ENCODE results near the gene SULT1E1.

The SULT1E1 gene

GRCh38 chr4:69876071-69876470 lies 16.1 kb upstream of the SULT1E1 start:
- Histone ChIP-seq H3K36me3 (ENCODE audit: insufficient read depth, low read length) (no peaks in the 10 kb centered on the region; the same call in 1 of the 2 replicates), H2AFZ (ENCODE audit: low read length, unreplicated experiment) (no peak overlapping the region), H3K4me1 (ENCODE audit: control insufficient read depth, insufficient read depth, low read length, unreplicated experiment) (no peaks in the 10 kb centered on the region), H3K27ac (ENCODE audit: low read depth, low read length) (no peak overlapping the region), H3K27me3 (ENCODE audit: insufficient read depth, low read length) (no peaks in the 10 kb centered on the region), H3K4me3 (ENCODE audit: low read depth, low read length) (no peak overlapping the region), H3K79me2 (ENCODE audit: control insufficient read depth, insufficient read depth, low read length, unreplicated experiment) (no peaks in the 10 kb centered on the region)

GRCh38 chr4:69875576-69875975 lies 15.6 kb upstream of the SULT1E1 start:
- no peaks in the 10 kb centered on the region for H3K79me2 ChIP-seq (ENCODE audit: control insufficient read depth, insufficient read depth, low read length, unreplicated experiment)
- no peaks in the 10 kb centered on the region for H3K27me3 ChIP-seq (ENCODE audit: insufficient read depth, low read length)
- H3K4me1 ChIP-seq (ENCODE audit: control insufficient read depth, insufficient read depth, low read length, unreplicated experiment), result no peaks in the 10 kb centered on the region
- H3K4me3 ChIP-seq (ENCODE audit: low read depth, low read length), result no peak overlapping the region
- no peaks in the 10 kb centered on the region; the same call in 1 of the 2 replicates for H3K36me3 ChIP-seq (ENCODE audit: insufficient read depth, low read length)
- H3K27ac ChIP-seq (ENCODE audit: low read depth, low read length), result no peak overlapping the region
- no peak overlapping the region for H2AFZ ChIP-seq (ENCODE audit: low read length, unreplicated experiment)

- Histone ChIP-seq H3K4me1 (ENCODE audit: control insufficient read depth, insufficient read depth, low read length, unreplicated experiment) (no peaks in the 10 kb centered on the region), H3K27ac (ENCODE audit: low read depth, low read length) (no peak overlapping the region), H3K27me3 (ENCODE audit: insufficient read depth, low read length) (no peaks in the 10 kb centered on the region), H3K79me2 (ENCODE audit: control insufficient read depth, insufficient read depth, low read length, unreplicated experiment) (no peaks in the 10 kb centered on the region), H3K4me3 (ENCODE audit: low read depth, low read length) (no peak overlapping the region), H2AFZ (ENCODE audit: low read length, unreplicated experiment) (no peak overlapping the region), H3K36me3 (ENCODE audit: insufficient read depth, low read length) (no peaks in the 10 kb centered on the region; the same call in 1 of the 2 replicates)
These were observed 14.6 kb upstream of the SULT1E1 start for GRCh38 chr4:69874507-69874906.

- no peaks in the 10 kb centered on the region for H3K79me2 ChIP-seq (ENCODE audit: control insufficient read depth, insufficient read depth, low read length, unreplicated experiment)
- no peak overlapping the region for H3K4me3 ChIP-seq (ENCODE audit: low read depth, low read length)
- H3K36me3 ChIP-seq (ENCODE audit: insufficient read depth, low read length), result no peaks in the 10 kb centered on the region
- no peak overlapping the region for H2AFZ ChIP-seq (ENCODE audit: low read length, unreplicated experiment)
- H3K27ac ChIP-seq (ENCODE audit: low read depth, low read length), result no peak overlapping the region
- peaks cover 15% of the 10 kb centered on the region for H3K4me1 ChIP-seq (ENCODE audit: control insufficient read depth, insufficient read depth, low read length, unreplicated experiment)
- H3K27me3 ChIP-seq (ENCODE audit: insufficient read depth, low read length), result no peaks in the 10 kb centered on the region
These were observed 1.8 kb upstream of the SULT1E1 start for GRCh38 chr4:69861756-69862155.

GRCh38 chr4:69860521-69861298 lies 765 bp upstream of the SULT1E1 start:
- no peaks in the 10 kb centered on the region for H3K79me2 ChIP-seq (ENCODE audit: control insufficient read depth, insufficient read depth, low read length, unreplicated experiment)
- H2AFZ ChIP-seq (ENCODE audit: low read length, unreplicated experiment), result no peak overlapping the region
- no peak overlapping the region for H3K4me3 ChIP-seq (ENCODE audit: low read depth, low read length)
- H3K4me1 ChIP-seq (ENCODE audit: control insufficient read depth, insufficient read depth, low read length, unreplicated experiment), result peaks cover 15% of the 10 kb centered on the region
- H3K27ac ChIP-seq (ENCODE audit: low read depth, low read length), result no peak overlapping the region
- no peaks in the 10 kb centered on the region for H3K27me3 ChIP-seq (ENCODE audit: insufficient read depth, low read length)
- H3K36me3 ChIP-seq (ENCODE audit: insufficient read depth, low read length), result no peaks in the 10 kb centered on the region

GRCh38 chr4:69859140-69859685 lies 732 bp downstream of the SULT1E1 start:
- no peaks in the 10 kb centered on the region for H3K79me2 ChIP-seq (ENCODE audit: control insufficient read depth, insufficient read depth, low read length, unreplicated experiment)
- H3K4me3 ChIP-seq (ENCODE audit: low read depth, low read length), result no peak overlapping the region; the same call in 1 of the 2 replicates
- peaks cover 15% of the 10 kb centered on the region for H3K4me1 ChIP-seq (ENCODE audit: control insufficient read depth, insufficient read depth, low read length, unreplicated experiment)
- no peaks in the 10 kb centered on the region for H3K36me3 ChIP-seq (ENCODE audit: insufficient read depth, low read length)
- no peaks in the 10 kb centered on the region for H3K27me3 ChIP-seq (ENCODE audit: insufficient read depth, low read length)
- no peak overlapping the region for H3K27ac ChIP-seq (ENCODE audit: low read depth, low read length)
- no peak overlapping the region for H2AFZ ChIP-seq (ENCODE audit: low read length, unreplicated experiment)

- Histone ChIP-seq H3K4me3 (ENCODE audit: low read depth, low read length) (peak overlapping the region; percentile 10; the same call in 1 of the 2 replicates), H3K27ac (ENCODE audit: low read depth, low read length) (no peak overlapping the region), H2AFZ (ENCODE audit: low read length, unreplicated experiment) (peak overlapping the region; percentile 37), H3K79me2 (ENCODE audit: control insufficient read depth, insufficient read depth, low read length, unreplicated experiment) (no peaks in the 10 kb centered on the region), H3K27me3 (ENCODE audit: insufficient read depth, low read length) (no peaks in the 10 kb centered on the region), H3K4me1 (ENCODE audit: control insufficient read depth, insufficient read depth, low read length, unreplicated experiment) (peaks cover 15% of the 10 kb centered on the region), H3K36me3 (ENCODE audit: insufficient read depth, low read length) (no peaks in the 10 kb centered on the region)
These were observed 1.3 kb downstream of the SULT1E1 start for GRCh38 chr4:69858690-69859089.

GRCh38 chr4:69855822-69856221 lies 4.1 kb downstream of the SULT1E1 start:
- Histone ChIP-seq H3K27me3 (ENCODE audit: insufficient read depth, low read length) (no peaks in the 10 kb centered on the region), H3K79me2 (ENCODE audit: control insufficient read depth, insufficient read depth, low read length, unreplicated experiment) (no peaks in the 10 kb centered on the region), H3K36me3 (ENCODE audit: insufficient read depth, low read length) (no peaks in the 10 kb centered on the region), H3K27ac (ENCODE audit: low read depth, low read length) (no peak overlapping the region), H3K4me1 (ENCODE audit: control insufficient read depth, insufficient read depth, low read length, unreplicated experiment) (peaks cover 15% of the 10 kb centered on the region), H2AFZ (ENCODE audit: low read length, unreplicated experiment) (no peak overlapping the region), H3K4me3 (ENCODE audit: low read depth, low read length) (no peak overlapping the region)

GRCh38 chr4:69849969-69850368 lies 10.0 kb downstream of the SULT1E1 start:
- H3K4me1 ChIP-seq (ENCODE audit: control insufficient read depth, insufficient read depth, low read length, unreplicated experiment), result no peaks in the 10 kb centered on the region
- no peak overlapping the region for H3K4me3 ChIP-seq (ENCODE audit: low read depth, low read length)
- no peak overlapping the region for H3K27ac ChIP-seq (ENCODE audit: low read depth, low read length)
- H3K27me3 ChIP-seq (ENCODE audit: insufficient read depth, low read length), result no peaks in the 10 kb centered on the region
- H3K79me2 ChIP-seq (ENCODE audit: control insufficient read depth, insufficient read depth, low read length, unreplicated experiment), result no peaks in the 10 kb centered on the region
- no peaks in the 10 kb centered on the region for H3K36me3 ChIP-seq (ENCODE audit: insufficient read depth, low read length)
- H2AFZ ChIP-seq (ENCODE audit: low read length, unreplicated experiment), result no peak overlapping the region

GRCh38 chr4:69849297-69849696 lies 10.6 kb downstream of the SULT1E1 start:
- no peaks in the 10 kb centered on the region for H3K4me1 ChIP-seq (ENCODE audit: control insufficient read depth, insufficient read depth, low read length, unreplicated experiment)
- no peaks in the 10 kb centered on the region for H3K36me3 ChIP-seq (ENCODE audit: insufficient read depth, low read length)
- no peak overlapping the region for H3K4me3 ChIP-seq (ENCODE audit: low read depth, low read length)
- H3K27me3 ChIP-seq (ENCODE audit: insufficient read depth, low read length), result no peaks in the 10 kb centered on the region
- H2AFZ ChIP-seq (ENCODE audit: low read length, unreplicated experiment), result no peak overlapping the region
- H3K79me2 ChIP-seq (ENCODE audit: control insufficient read depth, insufficient read depth, low read length, unreplicated experiment), result no peaks in the 10 kb centered on the region
- H3K27ac ChIP-seq (ENCODE audit: low read depth, low read length), result no peak overlapping the region

- no peak overlapping the region for H2AFZ ChIP-seq (ENCODE audit: low read length, unreplicated experiment)
These were observed 11.9 kb downstream of the SULT1E1 start for GRCh38 chr4:69848028-69848427.

More at GRCh38 chr4:69848028-69848427, 11.9 kb downstream of the SULT1E1 start:
- Histone ChIP-seq H3K27ac (ENCODE audit: low read depth, low read length) (no peak overlapping the region), H3K4me1 (ENCODE audit: control insufficient read depth, insufficient read depth, low read length, unreplicated experiment) (no peaks in the 10 kb centered on the region), H3K4me3 (ENCODE audit: low read depth, low read length) (no peak overlapping the region), H3K27me3 (ENCODE audit: insufficient read depth, low read length) (no peaks in the 10 kb centered on the region), H3K36me3 (ENCODE audit: insufficient read depth, low read length) (no peaks in the 10 kb centered on the region), H3K79me2 (ENCODE audit: control insufficient read depth, insufficient read depth, low read length, unreplicated experiment) (no peaks in the 10 kb centered on the region)

Data from ACC112 (cell line).